Activated T-helper 2 cell treated with anti-CD3 and anti-CD28 coated beads, Interferon-gamma antibody, Interleukin-2, Interleukin-4, amounts not matched to agents 10 μg/mL and 5 μg/mL and 100 μg/mL, durations not matched to agents 14 hours and 24 hours and 36 hours (primary cell): ENCODE results near the gene TRAPPC11. TPM values are rescaled to one million over a fixed set of nuclear protein-coding genes. Genes with fewer than 3 reads are reported as not detected.
A peak's percentile ranks its signal among the peaks of the same experiment; 100 is the strongest.

Experiments used
- DNase-seq: peaks from one replicate; pipeline ENCODE4 v3.0.0; 2021; ENCODE audit warnings: low spot score
- H3K27ac Mint-ChIP-seq: one replicate; pipeline ENCODE4 v1.8.0; 2021; ENCODE audit warnings: mixed read lengths
- H3K27me3 Mint-ChIP-seq: one replicate; pipeline ENCODE4 v1.8.0; 2021; ENCODE audit warnings: low read depth, mixed read lengths
- H3K36me3 Mint-ChIP-seq: one replicate; pipeline ENCODE4 v1.8.0; 2021; ENCODE audit warnings: low read depth, mixed read lengths
- H3K4me1 Mint-ChIP-seq: one replicate; pipeline ENCODE4 v1.8.0; 2021; ENCODE audit warnings: low read depth, mixed read lengths
- H3K4me3 Mint-ChIP-seq: one replicate; pipeline ENCODE4 v1.8.0; 2021; ENCODE audit warnings: low read depth, mild to moderate bottlenecking, moderate library complexity, mixed read lengths
- H3K9me3 Mint-ChIP-seq: one replicate; pipeline ENCODE4 v1.8.0; 2021; ENCODE audit warnings: mixed read lengths
- intact Hi-C: fragments of 100-400 bp; cut with micrococcal nuclease; formaldehyde crosslinking; loops from one replicate; pipeline ENCODE4 v1.15.1; 2023
- total RNA-seq: library from RNA; stranded (reverse); gene quantifications from 2 replicates; pipeline ENCODE4 v1.2.3, GENCODE V29; 2022

Gene TRAPPC11
- total RNA-seq, 1 donor from 2014 or later: 32.0 TPM

DNA sequence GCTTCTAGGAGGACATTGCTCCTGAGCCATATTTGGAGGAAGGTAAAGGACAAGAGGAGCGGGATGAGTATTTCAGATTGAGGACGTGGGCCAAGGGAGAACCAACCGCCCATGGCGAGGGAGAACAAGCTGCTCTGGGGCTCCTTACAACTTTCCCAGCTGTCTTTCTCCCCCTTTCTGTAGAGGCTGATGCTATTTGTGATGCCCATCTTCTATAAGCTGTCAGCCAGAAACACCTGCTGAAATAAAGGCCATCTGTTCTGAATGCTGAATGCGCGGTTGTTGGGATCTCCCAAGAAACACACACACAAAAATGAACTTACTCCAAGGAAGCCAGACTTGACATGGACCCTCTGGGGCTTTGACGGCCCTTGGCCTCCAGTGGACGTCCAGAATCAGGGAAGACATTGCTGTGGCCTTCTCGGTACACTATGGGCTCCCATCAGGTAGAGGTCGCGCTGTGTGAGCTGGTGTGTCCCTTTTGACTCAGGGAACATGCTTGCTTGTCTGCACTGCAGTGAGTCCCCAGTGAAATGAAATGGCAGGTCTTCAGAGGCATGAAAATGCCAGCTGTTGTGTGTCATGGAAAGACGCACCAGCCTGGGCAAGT, 31.0 kb upstream of the TRAPPC11 start:
- H3K36me3 Mint-ChIP-seq: no peaks in the 10 kb centered on the region
- H3K27me3 Mint-ChIP-seq: no peaks in the 10 kb centered on the region
- no peak for DNase-seq
- H3K9me3 Mint-ChIP-seq: no peaks in the 10 kb centered on the region
- intact Hi-C loops: no loop called here
- no peak overlapping the region for H3K27ac Mint-ChIP-seq
- H3K4me3 Mint-ChIP-seq: no peak overlapping the region
- no peaks in the 10 kb centered on the region for H3K4me1 Mint-ChIP-seq

- no peak for DNase-seq
- Mint-ChIP-seq H3K27me3 (peaks cover 2% of the 10 kb centered on the region), H3K36me3 (no peaks in the 10 kb centered on the region), H3K4me1 (peaks cover under 1% of the 10 kb centered on the region), H3K27ac (no peak overlapping the region), H3K9me3 (no peaks in the 10 kb centered on the region), H3K4me3 (no peak overlapping the region)
- intact Hi-C loops: no loop called here
These were observed 27.4 kb upstream of the TRAPPC11 start for GRCh38 chr4:183631577-183632198.

DNA sequence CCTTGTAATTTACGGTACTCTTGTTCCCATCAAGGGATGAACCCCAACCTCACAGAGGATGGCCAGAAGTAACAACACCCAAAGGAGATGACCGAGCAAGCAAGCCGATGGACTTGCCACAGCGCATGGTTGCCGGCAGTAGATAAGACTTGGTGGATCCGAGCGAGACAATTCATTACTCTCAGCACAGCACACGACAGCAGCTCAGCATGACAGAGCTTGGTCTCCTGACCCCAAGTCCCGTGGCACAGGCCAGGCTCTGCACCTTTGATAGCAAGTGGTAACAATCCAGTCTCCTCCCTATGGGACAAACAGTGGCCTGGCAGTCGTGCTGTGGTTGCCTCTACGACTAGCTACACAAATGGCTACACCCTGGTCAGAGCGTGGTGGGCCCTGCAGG, 26.4 kb upstream of the TRAPPC11 start:
- H3K4me1 Mint-ChIP-seq: peaks cover 8% of the 10 kb centered on the region
- no peak overlapping the region for H3K4me3 Mint-ChIP-seq
- H3K27ac Mint-ChIP-seq: no peak overlapping the region
- intact Hi-C loops: no loop called here
- peaks cover 4% of the 10 kb centered on the region for H3K27me3 Mint-ChIP-seq
- no peaks in the 10 kb centered on the region for H3K36me3 Mint-ChIP-seq
- H3K9me3 Mint-ChIP-seq: no peaks in the 10 kb centered on the region
- DNase-seq: no peak

- no peak for DNase-seq
- peaks cover 1% of the 10 kb centered on the region for H3K36me3 Mint-ChIP-seq
- intact Hi-C loops: no loop called here
- peaks cover 8% of the 10 kb centered on the region for H3K4me1 Mint-ChIP-seq
- no peaks in the 10 kb centered on the region for H3K9me3 Mint-ChIP-seq
- H3K27ac Mint-ChIP-seq: no peak overlapping the region
- no peak overlapping the region for H3K4me3 Mint-ChIP-seq
- H3K27me3 Mint-ChIP-seq: peaks cover 4% of the 10 kb centered on the region
These were observed 25.4 kb upstream of the TRAPPC11 start for GRCh38 chr4:183633476-183634400.

DNA sequence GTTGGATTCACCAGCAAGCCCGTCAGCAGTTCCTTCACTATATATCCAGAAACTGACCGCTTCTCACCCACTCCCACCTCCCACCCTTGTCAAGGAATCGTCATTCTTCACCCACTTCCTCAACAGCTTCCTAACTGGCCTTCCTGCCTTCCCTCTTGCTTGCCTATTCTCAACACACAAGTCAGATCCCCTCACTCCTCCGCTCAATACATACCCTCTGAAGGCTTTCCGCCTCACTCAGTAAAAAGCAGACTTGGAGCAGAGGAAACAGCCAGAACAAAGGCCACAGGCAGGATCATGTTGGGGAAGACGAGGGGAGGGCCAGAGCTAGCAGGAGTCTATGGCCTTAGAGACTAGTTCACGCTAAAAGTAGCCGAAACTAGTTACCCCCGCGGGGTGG, 23.8 kb upstream of the TRAPPC11 start:
- H3K27me3 Mint-ChIP-seq: peaks cover 4% of the 10 kb centered on the region
- no peak overlapping the region for H3K27ac Mint-ChIP-seq
- peaks cover 6% of the 10 kb centered on the region for H3K36me3 Mint-ChIP-seq
- no peak for DNase-seq
- H3K9me3 Mint-ChIP-seq: no peaks in the 10 kb centered on the region
- no peak overlapping the region for H3K4me3 Mint-ChIP-seq
- H3K4me1 Mint-ChIP-seq: peaks cover 8% of the 10 kb centered on the region
- intact Hi-C loops: no loop called here

DNA sequence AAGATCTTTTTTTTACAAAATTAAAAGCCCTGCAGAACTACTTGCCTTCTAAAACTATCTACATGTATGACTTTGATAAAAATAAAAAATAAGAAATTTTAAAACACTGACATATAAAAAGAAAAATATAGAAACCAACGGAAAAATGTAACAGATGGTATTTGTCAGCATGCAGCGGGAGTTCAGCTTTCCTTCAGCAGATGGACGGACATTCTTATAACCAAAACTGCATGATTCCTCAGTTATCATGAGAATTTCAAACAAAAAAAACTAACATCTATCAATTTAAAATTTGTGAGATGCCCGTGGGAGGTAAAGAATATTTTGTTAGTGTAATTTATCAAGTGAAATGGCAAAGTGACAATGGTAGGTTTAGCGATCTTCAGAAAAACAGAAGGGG, 23.4 kb upstream of the TRAPPC11 start:
- no peak overlapping the region for H3K27ac Mint-ChIP-seq
- peaks cover 6% of the 10 kb centered on the region for H3K36me3 Mint-ChIP-seq
- peaks cover 8% of the 10 kb centered on the region for H3K4me1 Mint-ChIP-seq
- intact Hi-C loops: no loop called here
- DNase-seq: no peak
- peaks cover 4% of the 10 kb centered on the region for H3K27me3 Mint-ChIP-seq
- no peak overlapping the region for H3K4me3 Mint-ChIP-seq
- H3K9me3 Mint-ChIP-seq: no peaks in the 10 kb centered on the region

GRCh38 chr4:183636503-183636902, 22.6 kb upstream of the TRAPPC11 start:
- DNase-seq: no peak
- no peak overlapping the region for H3K4me3 Mint-ChIP-seq
- H3K36me3 Mint-ChIP-seq: peaks cover 9% of the 10 kb centered on the region

GRCh38 chr4:183636923-183637322, 22.2 kb upstream of the TRAPPC11 start:
- no peak overlapping the region for H3K4me3 Mint-ChIP-seq

More at GRCh38 chr4:183636503-183636902, 22.6 kb upstream of the TRAPPC11 start:
- Mint-ChIP-seq H3K27ac (no peak overlapping the region), H3K27me3 (peaks cover 4% of the 10 kb centered on the region), H3K9me3 (no peaks in the 10 kb centered on the region), H3K4me1 (peaks cover 8% of the 10 kb centered on the region)
- intact Hi-C loops: no loop called here

DNA sequence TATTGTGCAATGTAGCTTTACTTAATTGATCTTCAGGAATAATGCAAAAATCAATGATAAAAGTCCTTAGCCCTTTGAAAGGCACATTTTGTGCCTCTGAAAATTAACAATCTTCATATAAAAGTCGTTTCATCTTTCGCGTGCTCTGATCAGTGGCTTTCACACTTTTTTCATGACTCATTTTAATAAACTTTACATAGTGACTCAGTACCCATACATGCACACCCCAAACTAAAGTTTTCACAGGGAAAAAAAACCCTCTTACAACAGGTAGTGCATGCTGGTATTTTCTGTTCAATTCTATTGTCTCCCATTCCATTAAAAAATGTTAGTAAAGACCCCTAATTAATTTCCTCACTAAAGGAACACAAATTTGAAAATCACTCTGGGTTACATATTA, 21.6 kb upstream of the TRAPPC11 start:
- no peak for DNase-seq
- Mint-ChIP-seq H3K27me3 (peaks cover 4% of the 10 kb centered on the region), H3K9me3 (no peaks in the 10 kb centered on the region), H3K4me3 (no peak overlapping the region), H3K36me3 (peaks cover 12% of the 10 kb centered on the region), H3K27ac (no peak overlapping the region), H3K4me1 (peaks cover 8% of the 10 kb centered on the region)
- intact Hi-C loops: no loop called here

More at GRCh38 chr4:183636923-183637322, 22.2 kb upstream of the TRAPPC11 start:
- H3K27ac Mint-ChIP-seq: no peak overlapping the region
- peaks cover 8% of the 10 kb centered on the region for H3K4me1 Mint-ChIP-seq
- peaks cover 4% of the 10 kb centered on the region for H3K27me3 Mint-ChIP-seq
- intact Hi-C loops: no loop called here
- H3K36me3 Mint-ChIP-seq: peaks cover 9% of the 10 kb centered on the region
- no peaks in the 10 kb centered on the region for H3K9me3 Mint-ChIP-seq
- no peak for DNase-seq

DNA sequence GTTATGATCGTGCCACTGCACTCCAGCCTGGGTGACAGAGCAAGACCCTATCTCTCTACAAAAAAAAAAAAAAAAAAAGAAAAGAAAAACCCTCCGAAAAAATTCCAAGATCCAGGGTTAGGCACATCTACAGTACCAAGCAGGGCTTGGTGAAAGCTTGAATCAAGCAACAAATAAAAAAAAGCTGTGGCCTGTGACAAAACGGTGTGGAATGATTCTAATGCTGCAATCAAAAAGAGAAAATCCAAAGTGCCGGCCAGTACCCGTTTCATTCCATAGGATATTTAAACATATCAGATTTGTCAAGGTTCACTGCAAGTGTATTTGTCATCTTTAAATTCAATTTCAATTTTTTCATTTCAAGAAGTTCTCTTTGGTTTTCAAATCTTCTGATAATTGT, 20.7 kb upstream of the TRAPPC11 start:
- no peak for DNase-seq
- intact Hi-C loops: no loop called here
- peaks cover 13% of the 10 kb centered on the region for H3K36me3 Mint-ChIP-seq

GRCh38 chr4:183639291-183639690, 19.8 kb upstream of the TRAPPC11 start:
- H3K4me1 Mint-ChIP-seq: peaks cover 8% of the 10 kb centered on the region
- H3K4me3 Mint-ChIP-seq: no peak overlapping the region
- H3K27me3 Mint-ChIP-seq: peaks cover 4% of the 10 kb centered on the region
- H3K27ac Mint-ChIP-seq: no peak overlapping the region
- intact Hi-C loops: no loop called here
- peaks cover 18% of the 10 kb centered on the region for H3K36me3 Mint-ChIP-seq
- DNase-seq: no peak
- H3K9me3 Mint-ChIP-seq: no peaks in the 10 kb centered on the region

More for the DNA sequence above, 20.7 kb upstream of the TRAPPC11 start:
- Mint-ChIP-seq H3K27me3 (peaks cover 4% of the 10 kb centered on the region), H3K27ac (no peak overlapping the region), H3K4me3 (no peak overlapping the region), H3K9me3 (no peaks in the 10 kb centered on the region), H3K4me1 (peaks cover 8% of the 10 kb centered on the region)

GRCh38 chr4:183645326-183645725, 13.8 kb upstream of the TRAPPC11 start:
- H3K4me3 Mint-ChIP-seq: no peak overlapping the region
- no peaks in the 10 kb centered on the region for H3K27me3 Mint-ChIP-seq
- no peak overlapping the region for H3K27ac Mint-ChIP-seq
- intact Hi-C loops: no loop called here
- no peaks in the 10 kb centered on the region for H3K4me1 Mint-ChIP-seq
- no peak for DNase-seq
- H3K9me3 Mint-ChIP-seq: no peaks in the 10 kb centered on the region
- peaks cover 31% of the 10 kb centered on the region for H3K36me3 Mint-ChIP-seq

- intact Hi-C loops: loop anchor here (5.0 kb wide), 2 partner anchors 65 to 740 kb away; partner anchors contain the start of gene DCTD
- Mint-ChIP-seq H3K27ac (peak overlapping the region; percentile 96), H3K4me3 (peak overlapping the region; percentile 93), H3K9me3 (no peaks in the 10 kb centered on the region), H3K4me1 (peaks cover 22% of the 10 kb centered on the region), H3K36me3 (peaks cover 36% of the 10 kb centered on the region), H3K27me3 (no peaks in the 10 kb centered on the region)
- no peak for DNase-seq
These were observed 1.5 kb upstream of the TRAPPC11 start for GRCh38 chr4:183657564-183657963.
